Medulla oblongata (tissue), 1 donor: ENCODE measurements around the gene CPNE2.

ENCODE experiments used
- DNase-seq: peaks from one replicate; pipeline ENCODE4 v3.0.0-alpha.2; 2015; ENCODE audit errors: extremely low spot score

CPNE2 gene

GRCh38 chr16:57192720-57193486 lies 100.5 kb downstream of the CPNE2 start:
- no peak for DNase-seq

DNA sequence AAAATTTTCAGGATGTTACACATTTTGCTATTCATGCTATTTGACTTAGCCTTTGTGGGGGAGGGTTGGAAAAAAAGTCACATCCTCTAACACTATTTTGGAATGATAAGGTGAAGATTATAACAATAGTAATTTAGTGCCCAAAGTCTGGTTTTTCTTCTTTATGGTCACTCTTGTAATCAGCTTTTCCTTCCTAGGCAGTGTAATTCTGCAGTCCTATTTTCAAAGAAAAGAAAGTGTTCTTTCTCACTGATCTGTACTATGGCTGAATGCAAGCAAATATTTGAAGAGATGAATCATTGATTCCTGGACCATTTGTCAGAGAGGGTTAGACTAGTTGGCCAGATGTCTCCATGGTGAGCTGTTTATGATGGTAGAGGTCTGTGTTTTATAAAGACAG lies 102.1 kb downstream of the CPNE2 start:
- DNase-seq, result no peak

GRCh38 chr16:57196286-57196685 lies 103.9 kb downstream of the CPNE2 start:
- DNase-seq, result peak; percentile 74

GRCh38 chr16:57196753-57197152 lies 104.4 kb downstream of the CPNE2 start:
- DNase-seq, result no peak
